IMR-90 (cell line): ENCODE results near the gene SLC43A2. TPM values are rescaled to one million over a fixed set of nuclear protein-coding genes. Genes with fewer than 3 reads are reported as not detected.

Experiments
- ATAC-seq: fragments of 200-7000 bp; cut with Tn5 transposase; 2 replicates; pipeline ENCODE4 v1.9.1; 2020; ENCODE audit warnings: low read depth, mild to moderate bottlenecking, moderate library complexity
- BruUV-seq: library from RNA; stranded (reverse); fragments of 400-500 nt; replicated peaks from 2 replicates; lab custom pipeline; 2021; lab: Mats Ljungman, UMichigan
- CTCF ChIA-PET: fragments of 300-600 bp; formaldehyde crosslinking; extraction: SDS; loops from one replicate; lab custom pipeline; 2021; ENCODE audit warnings: antibody characterized with exemption; lab: Yijun Ruan, JAX
- POLR2A ChIA-PET: fragments of 300-600 bp; sonication (Branson Sonifier 250); formaldehyde crosslinking; loops from one replicate; lab custom pipeline; 2022; ENCODE audit warnings: antibody characterized with exemption; ENCODE audit not compliant: unreplicated experiment; lab: Charles Lee
- DNase-seq: peaks from one replicate; pipeline ENCODE4 v3.0.0; 2013
- H2AFZ ChIP-seq: replicated peaks from 2 replicates; pipeline ENCODE3; 2013; ENCODE audit warnings: low read length, mild to moderate bottlenecking; ENCODE audit not compliant: poor library complexity
- H2AK5ac ChIP-seq: 2 replicates; pipeline ENCODE4 v1.6.1; 2013; ENCODE audit warnings: low read depth, low read length, inconsistent platforms
- H2AK9ac ChIP-seq: replicated peaks from 2 replicates; pipeline ENCODE3; 2013; ENCODE audit warnings: mild to moderate bottlenecking, low read depth, low read length, moderate library complexity; ENCODE audit not compliant: poor library complexity
- H2BK120ac ChIP-seq: 2 replicates; pipeline ENCODE4 v1.6.1; 2013; ENCODE audit warnings: low read depth, low read length, inconsistent platforms
- H2BK15ac ChIP-seq: 3 replicates; pipeline ENCODE4 v1.6.1; 2013; ENCODE audit warnings: low read depth, low read length, inconsistent platforms
- H2BK20ac ChIP-seq: 2 replicates; pipeline ENCODE4 v1.6.1; 2013; ENCODE audit warnings: low read depth, mild to moderate bottlenecking, inconsistent platforms, low read length, moderate library complexity
- H2BK5ac ChIP-seq: 2 replicates; pipeline ENCODE4 v1.6.1; 2013; ENCODE audit warnings: mild to moderate bottlenecking, low read depth, low read length, inconsistent platforms; ENCODE audit not compliant: poor library complexity, severe bottlenecking
- H3K14ac ChIP-seq: replicated peaks from 2 replicates; pipeline ENCODE4 v1.6.1; 2013; ENCODE audit warnings: low read depth, low read length, inconsistent platforms
- H3K18ac ChIP-seq: 2 replicates; pipeline ENCODE4 v1.6.1; 2013; ENCODE audit warnings: low read depth, low read length, control low read depth
- H3K23ac ChIP-seq: 2 replicates; pipeline ENCODE4 v1.6.1; 2013; ENCODE audit warnings: low read depth, low read length, inconsistent platforms
- H3K27ac ChIP-seq: 2 replicates; pipeline ENCODE4 v1.5.1; 2013; ENCODE audit warnings: mild to moderate bottlenecking, control low read depth, low read length; ENCODE audit not compliant: insufficient read depth
- H3K27me3 ChIP-seq: 2 replicates; pipeline ENCODE4 v1.6.1; 2013; ENCODE audit warnings: low read length; ENCODE audit not compliant: control insufficient read depth, insufficient read depth
- H3K36me3 ChIP-seq: 2 replicates; pipeline ENCODE4 v1.6.1; 2013; ENCODE audit warnings: low read length, mixed read lengths; ENCODE audit not compliant: control insufficient read depth, insufficient read depth
- H3K4ac ChIP-seq: 2 replicates; pipeline ENCODE4 v1.6.1; 2013; ENCODE audit warnings: low read depth, low read length, inconsistent platforms
- H3K4me1 ChIP-seq: 2 replicates; pipeline ENCODE4 v1.6.1; 2013; ENCODE audit warnings: low read length, mixed read lengths; ENCODE audit not compliant: control insufficient read depth, insufficient read depth
- H3K4me2 ChIP-seq: 2 replicates; pipeline ENCODE4 v1.6.1; 2013; ENCODE audit warnings: low read depth, mild to moderate bottlenecking, control low read depth, low read length, moderate library complexity
- H3K4me3 ChIP-seq: 2 replicates; pipeline ENCODE4 v1.5.1; 2013; ENCODE audit warnings: low read depth, mild to moderate bottlenecking, control low read depth, low read length, moderate library complexity; ENCODE audit not compliant: insufficient read depth
- H3K56ac ChIP-seq: 2 replicates; pipeline ENCODE4 v1.6.1; 2013; ENCODE audit warnings: low read length, inconsistent platforms; ENCODE audit not compliant: insufficient read depth; ENCODE audit errors: extremely low read depth
- H3K79me1 ChIP-seq, 2 experiments: 2 replicates each; pipeline ENCODE4 v1.6.1; 2013; ENCODE audit warnings: low read length in 2 of 2, inconsistent platforms in 1 of 2, low read depth in 1 of 2
- H3K9ac ChIP-seq: 2 replicates; pipeline ENCODE4 v1.6.1; 2013; ENCODE audit warnings: low read depth, low read length, control low read depth
- H3K9me1 ChIP-seq: 2 replicates; pipeline ENCODE4 v1.6.1; 2013; ENCODE audit warnings: low read length, inconsistent platforms; ENCODE audit not compliant: insufficient read depth
- H3K9me3 ChIP-seq: 2 replicates; pipeline ENCODE4 v1.6.1; 2013; ENCODE audit warnings: low read length; ENCODE audit not compliant: control insufficient read depth, insufficient read depth
- H4K20me1 ChIP-seq: 2 replicates; pipeline ENCODE4 v1.6.1; 2013; ENCODE audit warnings: low read length, inconsistent platforms; ENCODE audit not compliant: insufficient read depth
- H4K5ac ChIP-seq: 2 replicates; pipeline ENCODE4 v1.6.1; 2013; ENCODE audit warnings: mild to moderate bottlenecking, low read depth, low read length, control low read depth
- H4K8ac ChIP-seq, 2 experiments: 2 replicates each; pipeline ENCODE4 v1.6.1; 2013; ENCODE audit warnings: low read depth in 2 of 2, low read length in 2 of 2, control low read depth in 1 of 2, inconsistent platforms in 1 of 2
- H4K91ac ChIP-seq: 2 replicates; pipeline ENCODE4 v1.6.1; 2013; ENCODE audit warnings: low read depth, low read length, inconsistent platforms; ENCODE audit not compliant: insufficient read depth
- BHLHE40 ChIP-seq: fragments of 150-350 bp; IDR thresholded peaks from 2 replicates; pipeline ENCODE4 v1.6.1; 2016; ENCODE audit warnings: mild to moderate bottlenecking, low read depth, low read length
- CEBPB ChIP-seq: IDR thresholded peaks from 2 replicates; pipeline ENCODE4 v1.6.1; 2012; ENCODE audit warnings: low read depth, low read length, improper control_type of control experiment
- CHD1 ChIP-seq: IDR thresholded peaks from 2 replicates; pipeline ENCODE4 v1.6.1; 2012; ENCODE audit warnings: low read depth, low read length, improper control_type of control experiment
- ELK1 ChIP-seq: fragments of 150-350 bp; IDR thresholded peaks from 2 replicates; pipeline ENCODE4 v1.6.1; 2016; ENCODE audit warnings: low read depth, mild to moderate bottlenecking, low read length, moderate library complexity, borderline replicate concordance
- FOS ChIP-seq: fragments of 150-350 bp; IDR thresholded peaks from 2 replicates; pipeline ENCODE4 v1.6.1; 2016; ENCODE audit warnings: low read depth, low read length
- MAFK ChIP-seq: IDR thresholded peaks from 2 replicates; pipeline ENCODE4 v1.6.1; 2012; ENCODE audit warnings: low read depth, low read length, improper control_type of control experiment
- MAZ ChIP-seq: IDR thresholded peaks from 2 replicates; pipeline ENCODE4 v1.6.1; 2012; ENCODE audit warnings: low read depth, mild to moderate bottlenecking, low read length, improper control_type of control experiment, moderate library complexity, borderline replicate concordance
- MXI1 ChIP-seq: IDR thresholded peaks from 2 replicates; pipeline ENCODE4 v1.6.1; 2012; ENCODE audit warnings: low read depth, mild to moderate bottlenecking, low read length, moderate library complexity, borderline replicate concordance
- NFE2L2 ChIP-seq: fragments of 150-350 bp; IDR thresholded peaks from 2 replicates; pipeline ENCODE4 v1.6.1; 2016; ENCODE audit warnings: low read depth, mild to moderate bottlenecking, low read length
- POLR2A ChIP-seq: IDR thresholded peaks from 2 replicates; pipeline ENCODE4 v1.6.1; 2012; ENCODE audit warnings: mild to moderate bottlenecking, low read depth, low read length
- RCOR1 ChIP-seq: IDR thresholded peaks from 2 replicates; pipeline ENCODE4 v1.6.1; 2012; ENCODE audit warnings: mild to moderate bottlenecking, low read length, improper control_type of control experiment; ENCODE audit not compliant: insufficient replicate concordance
- RFX5 ChIP-seq: IDR thresholded peaks from 2 replicates; pipeline ENCODE4 v1.8.0; 2012; ENCODE audit warnings: low read depth, mild to moderate bottlenecking, low read length, moderate library complexity
- SMC3 ChIP-seq: fragments of 150-350 bp; IDR thresholded peaks from 2 replicates; pipeline ENCODE4 v1.6.1; 2016; ENCODE audit warnings: low read depth, mild to moderate bottlenecking, antibody characterized with exemption, low read length, moderate library complexity
- WGBS, 2 experiments: methylation state at CpG; one replicate each; pipeline versions ENCODE4 v1.1.5 to v1.1.7; 2013; ENCODE audit warnings: missing lambda C conversion rate in 2 of 2; ENCODE audit not compliant: insufficient read length in 1 of 2; ENCODE audit errors: extremely low coverage in 2 of 2; 5-methylcytosine and 5-hydroxymethylcytosine counted together
- dilution Hi-C: fragments of 300-500 bp; cut with HindIII; formaldehyde crosslinking; loops from one replicate; pipeline ENCODE4 v1.14.3; 2018; ENCODE audit warnings: low sequenced_read_pairs; ENCODE audit not compliant: unreplicated experiment
- in situ Hi-C: fragments of 300-500 bp; cut with MboI; formaldehyde crosslinking; loops from 3 replicates; pipeline ENCODE4 v1.14.3; 2019; ENCODE audit warnings: low sequenced_read_pairs, inconsistent platforms, mixed read lengths
- intact Hi-C: fragments of 100-400 bp; cut with micrococcal nuclease; formaldehyde crosslinking; loops from 2 replicates; pipeline ENCODE4 v1.10.0; 2022
- polyA plus RNA-seq, 3 experiments: library from polyadenylated mRNA; depleted of rRNA; stranded (reverse); fragments of >200 nt; gene quantifications; 2 replicates each; pipeline ENCODE4 v1.2.3, GENCODE V29; 2012; ENCODE audit warnings: low replicate concordance in 1 of 3
- total RNA-seq: library from RNA; depleted of rRNA; stranded (reverse); fragments of >200 nt; gene quantifications from 2 replicates; pipeline ENCODE4 v1.2.3, GENCODE V29; 2012
- TF ChIP-seq, protein P1 (sequence below): conservative IDR thresholded peaks from 2 replicates; pipeline ENCODE4 v1.5.1; 2012; ENCODE audit warnings: mild to moderate bottlenecking, low read depth, low read length, improper control_type of control experiment
- TF ChIP-seq, protein P2 (sequence below): fragments of 150-350 bp; IDR thresholded peaks from 2 replicates; pipeline ENCODE4 v1.6.1; 2017; ENCODE audit warnings: mild to moderate bottlenecking, antibody characterized with exemption, low read length, low read depth

Gene SLC43A2
- total and polyA plus RNA-seq, 2 of the 4 experiments (the other 2 are of a cell fraction), result 3.8 to 9.0 TPM

- Histone ChIP-seq H3K9me1 (peaks cover 33% of the 10 kb centered on the region), H3K9ac (0 out of 2 replicates have a peak overlapping the region, but pooled peaks have one; percentile 90), H3K36me3 (peaks cover 13% of the 10 kb centered on the region), H2AK5ac (no peak overlapping the region), H3K4ac (no peak overlapping the region), H2BK120ac (no peak overlapping the region), H3K4me3 (no peak overlapping the region), H4K20me1 (peaks cover 64% of the 10 kb centered on the region), H3K56ac (no peak overlapping the region), H2BK5ac (no peak overlapping the region), H3K18ac (no peak overlapping the region), H4K91ac (no peak overlapping the region), H4K8ac (no peak overlapping the region), H3K23ac (peak overlapping the region; percentile 62; the same call in 1 of the 2 replicates), H4K5ac (no peak overlapping the region), H2BK20ac (no peak overlapping the region), H3K27me3 (no peaks in the 10 kb centered on the region), H3K27ac (no peak overlapping the region), H3K4me2 (no peak overlapping the region), H2AFZ (no peak overlapping the region), H3K79me1 (peaks cover 14 to 65% of the 10 kb centered on the region in 2 experiments), H3K9me3 (no peaks in the 10 kb centered on the region), H2AK9ac (no peak overlapping the region), H3K14ac (no peak overlapping the region), H2BK15ac (no peak overlapping the region), H3K4me1 (peaks cover 9% of the 10 kb centered on the region; the same call in 1 of the 2 replicates)
- ChIA-PET POLR2A (no interaction called here), CTCF (interaction anchor here (1.3 kb wide), 1 partner anchor 14 kb away, joined by 3 read pairs; no protein-coding TSS in a partner anchor)
- WGBS, 2 experiments, result 94% methylated on average over 10 of the region's 22 CpGs; no CpG with 5 or more reads in 1 of the 2 experiments
- dilution Hi-C loops, result no loop called here
- in situ Hi-C loops, result no loop called here
- BruUV-seq, result no TSS peak
- no peak for DNase-seq
- TF ChIP-seq RFX5 (no peak), CHD1 (no peak), MAZ (no peak), MXI1 (no peak), RCOR1 (no peak), MAFK (no peak), CEBPB (no peak), BHLHE40 (no peak), SMC3 (no peak), POLR2A (no peak), NFE2L2 (no peak), ELK1 (no peak), FOS (no peak)
- TF ChIP-seq, protein P1, sequence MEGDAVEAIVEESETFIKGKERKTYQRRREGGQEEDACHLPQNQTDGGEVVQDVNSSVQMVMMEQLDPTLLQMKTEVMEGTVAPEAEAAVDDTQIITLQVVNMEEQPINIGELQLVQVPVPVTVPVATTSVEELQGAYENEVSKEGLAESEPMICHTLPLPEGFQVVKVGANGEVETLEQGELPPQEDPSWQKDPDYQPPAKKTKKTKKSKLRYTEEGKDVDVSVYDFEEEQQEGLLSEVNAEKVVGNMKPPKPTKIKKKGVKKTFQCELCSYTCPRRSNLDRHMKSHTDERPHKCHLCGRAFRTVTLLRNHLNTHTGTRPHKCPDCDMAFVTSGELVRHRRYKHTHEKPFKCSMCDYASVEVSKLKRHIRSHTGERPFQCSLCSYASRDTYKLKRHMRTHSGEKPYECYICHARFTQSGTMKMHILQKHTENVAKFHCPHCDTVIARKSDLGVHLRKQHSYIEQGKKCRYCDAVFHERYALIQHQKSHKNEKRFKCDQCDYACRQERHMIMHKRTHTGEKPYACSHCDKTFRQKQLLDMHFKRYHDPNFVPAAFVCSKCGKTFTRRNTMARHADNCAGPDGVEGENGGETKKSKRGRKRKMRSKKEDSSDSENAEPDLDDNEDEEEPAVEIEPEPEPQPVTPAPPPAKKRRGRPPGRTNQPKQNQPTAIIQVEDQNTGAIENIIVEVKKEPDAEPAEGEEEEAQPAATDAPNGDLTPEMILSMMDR, result no peak
- TF ChIP-seq, protein P2, sequence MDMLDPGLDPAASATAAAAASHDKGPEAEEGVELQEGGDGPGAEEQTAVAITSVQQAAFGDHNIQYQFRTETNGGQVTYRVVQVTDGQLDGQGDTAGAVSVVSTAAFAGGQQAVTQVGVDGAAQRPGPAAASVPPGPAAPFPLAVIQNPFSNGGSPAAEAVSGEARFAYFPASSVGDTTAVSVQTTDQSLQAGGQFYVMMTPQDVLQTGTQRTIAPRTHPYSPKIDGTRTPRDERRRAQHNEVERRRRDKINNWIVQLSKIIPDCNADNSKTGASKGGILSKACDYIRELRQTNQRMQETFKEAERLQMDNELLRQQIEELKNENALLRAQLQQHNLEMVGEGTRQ, result no peak
- intact Hi-C loops, result loop anchor here (5.0 kb wide), 1 partner anchor 283 kb away; the partner anchor contains the start of gene TRARG1
- ATAC-seq, result no peak
Measured at GRCh38 chr17:1560101-1560857, 68.4 kb downstream of the SLC43A2 start.
